GM18870 (cell line): ENCODE data around the gene CD248.

ENCODE experiments used
- ATAC-seq: cut with Tn5 transposase; IDR thresholded peaks from one replicate; pipeline ENCODE4 v1.9.1; 2021; ENCODE audit warnings: moderate library complexity; ENCODE audit not compliant: unreplicated experiment

Gene CD248

GRCh38 chr11:66341502-66342126, 24.8 kb upstream of the CD248 start:
- ATAC-seq, result no peak

- ATAC-seq, result no peak
Measured at GRCh38 chr11:66340596-66341501, 24.0 kb upstream of the CD248 start.

GRCh38 chr11:66339686-66340483, 23.0 kb upstream of the CD248 start:
- ATAC-seq, result no peak

- ATAC-seq, result no peak
Measured at GRCh38 chr11:66339162-66339675, 22.4 kb upstream of the CD248 start.

GRCh38 chr11:66338276-66339161, 21.7 kb upstream of the CD248 start:
- ATAC-seq, result no peak

- no peak for ATAC-seq
Measured at GRCh38 chr11:66337103-66337899, 20.5 kb upstream of the CD248 start.

- ATAC-seq, result peak; percentile 49
Measured at GRCh38 chr11:66336234-66337102, 19.6 kb upstream of the CD248 start, which contains the start of gene RIN1. Gene RIN1 (minus strand): TSS chr11:66336434. CDS start chr11:66336402, 32 bp downstream.

GRCh38 chr11:66335531-66336233, 18.8 kb upstream of the CD248 start:
- no peak for ATAC-seq

GRCh38 chr11:66334605-66335442, 18.0 kb upstream of the CD248 start:
- no peak for ATAC-seq

GRCh38 chr11:66333896-66334604, 17.2 kb upstream of the CD248 start:
- ATAC-seq, result no peak

GRCh38 chr11:66333220-66333877, 16.5 kb upstream of the CD248 start:
- no peak for ATAC-seq

GRCh38 chr11:66332371-66333219, 15.8 kb upstream of the CD248 start:
- no peak for ATAC-seq

GRCh38 chr11:66331542-66332370, 14.9 kb upstream of the CD248 start:
- no peak for ATAC-seq

- ATAC-seq, result no peak
Measured at GRCh38 chr11:66330931-66331330, 14.1 kb upstream of the CD248 start.
